ENCODE data around the gene ACKR2. TPM values are rescaled to one million over a fixed set of nuclear protein-coding genes. Genes with fewer than 3 reads are reported as not detected.

Gene ACKR2
- total RNA-seq, 2 experiments from 2014 or later = 2.0 to 2.3 TPM

Other genes starting within 250 kb of the ACKR2 start
- gene SEC22C, start 227.5 kb upstream of the ACKR2 start, total RNA-seq = 10 to 100 TPM; 58.8 to 62.0 TPM
- gene SS18L2, start 218.6 kb upstream of the ACKR2 start, total RNA-seq = 10 to 100 TPM; 64.4 to 65.1 TPM
- gene NKTR, start 208.8 kb upstream of the ACKR2 start, total RNA-seq = 10 to 100 TPM; 97.8 to 98.9 TPM
- 1 to 10 TPM in 1 of 2 experiments, under 1 TPM in 1; 0.93 to 1.1 TPM for gene ZBTB47, start 155.7 kb upstream of the ACKR2 start, total RNA-seq
- gene KLHL40, start 123.9 kb upstream of the ACKR2 start, total RNA-seq = not detected
- gene HHATL, start 106.6 kb upstream of the ACKR2 start, total RNA-seq = under 1 TPM in 1 of 2 experiments, not detected in 1; 0.25 TPM
- gene CCDC13, start 36.2 kb upstream of the ACKR2 start, total RNA-seq = under 1 TPM; 0.63 to 0.83 TPM
- gene HIGD1A, start 5.0 kb upstream of the ACKR2 start, total RNA-seq = 10 to 100 TPM; 56.9 to 61.2 TPM
- gene CYP8B1, start 66.4 kb downstream of the ACKR2 start, total RNA-seq = not detected
- under 1 TPM; 0.10 to 0.40 TPM for gene ZNF662, start 96.7 kb downstream of the ACKR2 start, total RNA-seq
- not detected for gene GASK1A, start 169.9 kb downstream of the ACKR2 start, total RNA-seq